Suprapubic skin (tissue), 3 donors: ENCODE results near the gene FN3KRP.

Experiments used
- POLR2A ChIP-seq, 2 donors: fragments of 450-650 bp; IDR thresholded peaks; one replicate each; pipeline ENCODE4 v1.6.1; 2017; ENCODE audit warnings: antibody characterized with exemption in 2 of 2, mild to moderate bottlenecking in 2 of 2, moderate library complexity in 2 of 2
- TF ChIP-seq, protein P1 (sequence below), 2 donors: fragments of 200-600 bp in 1 of 2; fragments of 450-650 bp in 1 of 2; sonication (generic) in 1 of 2; IDR thresholded peaks; one replicate each; pipeline ENCODE4 v1.5.1; 2016 to 2019; ENCODE audit warnings: antibody characterized with exemption in 2 of 2, mild to moderate bottlenecking in 1 of 2, moderate library complexity in 1 of 2

DNA sequence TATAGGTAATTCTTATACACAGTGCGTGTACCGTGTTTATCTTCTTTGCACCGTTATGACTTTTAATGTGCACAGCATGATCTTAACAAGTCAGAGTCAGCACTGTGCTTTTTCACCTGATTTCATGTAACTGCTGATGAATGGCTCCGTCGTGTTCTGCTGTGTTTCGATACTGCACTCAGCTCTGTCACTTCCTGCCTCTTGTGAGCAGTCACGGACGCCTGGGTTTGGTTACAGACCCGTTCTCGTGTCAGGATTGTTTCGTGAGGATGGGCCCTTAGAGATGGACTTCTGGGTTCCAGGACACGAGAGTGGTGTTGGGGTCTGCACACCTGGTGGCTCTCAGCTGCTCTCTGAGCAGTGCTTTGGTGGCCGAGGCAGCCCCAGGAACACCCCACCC is 59.9 kb downstream of the FN3KRP start:
- TF ChIP-seq, protein P1, sequence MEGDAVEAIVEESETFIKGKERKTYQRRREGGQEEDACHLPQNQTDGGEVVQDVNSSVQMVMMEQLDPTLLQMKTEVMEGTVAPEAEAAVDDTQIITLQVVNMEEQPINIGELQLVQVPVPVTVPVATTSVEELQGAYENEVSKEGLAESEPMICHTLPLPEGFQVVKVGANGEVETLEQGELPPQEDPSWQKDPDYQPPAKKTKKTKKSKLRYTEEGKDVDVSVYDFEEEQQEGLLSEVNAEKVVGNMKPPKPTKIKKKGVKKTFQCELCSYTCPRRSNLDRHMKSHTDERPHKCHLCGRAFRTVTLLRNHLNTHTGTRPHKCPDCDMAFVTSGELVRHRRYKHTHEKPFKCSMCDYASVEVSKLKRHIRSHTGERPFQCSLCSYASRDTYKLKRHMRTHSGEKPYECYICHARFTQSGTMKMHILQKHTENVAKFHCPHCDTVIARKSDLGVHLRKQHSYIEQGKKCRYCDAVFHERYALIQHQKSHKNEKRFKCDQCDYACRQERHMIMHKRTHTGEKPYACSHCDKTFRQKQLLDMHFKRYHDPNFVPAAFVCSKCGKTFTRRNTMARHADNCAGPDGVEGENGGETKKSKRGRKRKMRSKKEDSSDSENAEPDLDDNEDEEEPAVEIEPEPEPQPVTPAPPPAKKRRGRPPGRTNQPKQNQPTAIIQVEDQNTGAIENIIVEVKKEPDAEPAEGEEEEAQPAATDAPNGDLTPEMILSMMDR (IDR thresholded peaks at IDR 0.05), result no peak
- TF ChIP-seq POLR2A (IDR thresholded peaks at IDR 0.05), result no peak
